Limb (tissue), 2 donors: ENCODE measurements around the gene SPIRE1.
A peak's percentile ranks its signal among the peaks of the same experiment; 100 is the strongest.

Experiments
- DNase-seq, 2 donors: peaks; one replicate each; pipeline ENCODE4 v3.0.0-alpha.2; 2016; ENCODE audit errors: extremely low spot score in 2 of 2

Gene SPIRE1

DNA sequence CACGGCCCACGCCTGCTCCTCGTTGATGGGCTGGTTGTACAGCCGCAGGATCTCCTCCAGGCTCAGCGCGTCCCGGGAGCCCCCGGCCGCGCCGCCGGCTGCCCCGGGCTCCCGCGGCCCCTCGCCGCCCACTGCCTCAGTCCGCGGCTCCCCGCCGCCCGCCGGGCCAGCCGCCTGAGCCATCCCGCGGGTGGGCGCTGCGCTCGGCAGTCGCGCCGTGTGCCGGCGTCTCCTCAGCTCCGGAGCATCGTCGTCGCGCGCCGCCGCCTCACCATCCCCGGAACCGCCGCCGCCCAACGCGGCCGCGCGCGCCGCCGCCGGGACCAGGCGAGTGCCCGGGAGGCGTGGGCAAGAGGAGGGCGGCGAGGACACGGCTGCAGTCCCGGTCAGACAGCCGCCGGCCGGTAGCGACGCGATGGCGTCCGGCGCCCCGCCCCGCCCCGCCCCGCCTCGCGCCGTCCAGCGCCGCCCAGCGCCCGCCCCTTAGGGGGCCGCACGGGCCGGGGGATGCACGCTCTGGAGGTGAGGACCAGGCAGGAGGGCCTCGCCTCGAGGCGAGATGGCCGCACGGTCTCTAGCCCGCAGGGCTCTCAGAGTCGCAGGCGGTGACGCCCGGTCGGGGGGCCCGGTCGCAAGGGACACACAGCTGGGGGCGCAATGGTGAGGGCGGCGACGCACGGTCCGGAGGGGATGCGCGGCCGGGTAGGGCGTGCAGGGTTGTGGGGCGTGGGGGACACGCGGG lies at the start of gene SPIRE1:
SPIRE1 (minus strand) TSS at position 424 of the 742 bp plus-strand sequence; CDS start at position 183, 241 bp downstream.
- peak; percentile 34 to 82 for DNase-seq

DNA sequence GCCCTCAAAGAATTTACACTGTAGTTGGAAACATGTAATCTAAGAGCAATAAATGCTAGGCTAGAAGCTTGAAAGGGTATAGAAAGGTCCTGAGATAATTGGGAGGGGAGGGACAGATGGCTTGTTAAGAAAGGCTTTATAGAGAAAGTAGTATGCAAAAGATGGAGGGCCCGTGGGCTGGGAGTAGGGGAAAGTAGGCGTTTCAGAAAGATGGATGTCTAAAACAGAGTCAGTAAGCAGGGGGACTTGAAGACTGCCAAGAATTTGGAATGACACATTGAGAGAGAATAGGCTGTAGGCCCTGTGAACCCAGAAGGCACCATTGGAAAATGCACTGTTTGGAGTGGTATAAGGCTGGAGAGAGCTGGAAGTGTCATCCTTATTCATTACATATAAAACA lies 45.8 kb upstream of the SPIRE1 start:
- no peak for DNase-seq

DNA sequence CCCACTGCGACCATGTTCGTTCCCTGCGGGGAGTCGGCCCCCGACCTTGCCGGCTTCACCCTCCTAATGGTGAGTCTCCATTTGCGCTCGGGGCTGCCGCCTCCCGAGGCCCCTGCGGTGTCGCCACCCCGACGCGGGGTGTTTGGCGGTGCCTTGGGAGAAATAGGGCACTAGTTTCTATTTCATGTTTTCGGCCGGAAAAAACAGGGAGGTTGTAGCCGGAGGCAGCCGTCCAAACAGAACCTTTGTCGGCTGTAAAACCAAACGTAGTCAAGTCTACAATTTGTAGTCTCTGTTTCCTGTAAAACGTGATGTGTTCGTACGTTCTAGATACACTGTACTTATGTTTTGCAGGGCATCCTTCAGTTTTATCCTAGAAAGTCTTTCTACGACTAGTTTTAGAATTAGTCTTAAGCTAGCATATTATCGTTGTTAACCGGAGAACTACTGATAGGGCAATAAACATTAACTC lies 45.2 kb upstream of the SPIRE1 start:
- peak in 1 of 2 donors; percentile 5 for DNase-seq

DNA sequence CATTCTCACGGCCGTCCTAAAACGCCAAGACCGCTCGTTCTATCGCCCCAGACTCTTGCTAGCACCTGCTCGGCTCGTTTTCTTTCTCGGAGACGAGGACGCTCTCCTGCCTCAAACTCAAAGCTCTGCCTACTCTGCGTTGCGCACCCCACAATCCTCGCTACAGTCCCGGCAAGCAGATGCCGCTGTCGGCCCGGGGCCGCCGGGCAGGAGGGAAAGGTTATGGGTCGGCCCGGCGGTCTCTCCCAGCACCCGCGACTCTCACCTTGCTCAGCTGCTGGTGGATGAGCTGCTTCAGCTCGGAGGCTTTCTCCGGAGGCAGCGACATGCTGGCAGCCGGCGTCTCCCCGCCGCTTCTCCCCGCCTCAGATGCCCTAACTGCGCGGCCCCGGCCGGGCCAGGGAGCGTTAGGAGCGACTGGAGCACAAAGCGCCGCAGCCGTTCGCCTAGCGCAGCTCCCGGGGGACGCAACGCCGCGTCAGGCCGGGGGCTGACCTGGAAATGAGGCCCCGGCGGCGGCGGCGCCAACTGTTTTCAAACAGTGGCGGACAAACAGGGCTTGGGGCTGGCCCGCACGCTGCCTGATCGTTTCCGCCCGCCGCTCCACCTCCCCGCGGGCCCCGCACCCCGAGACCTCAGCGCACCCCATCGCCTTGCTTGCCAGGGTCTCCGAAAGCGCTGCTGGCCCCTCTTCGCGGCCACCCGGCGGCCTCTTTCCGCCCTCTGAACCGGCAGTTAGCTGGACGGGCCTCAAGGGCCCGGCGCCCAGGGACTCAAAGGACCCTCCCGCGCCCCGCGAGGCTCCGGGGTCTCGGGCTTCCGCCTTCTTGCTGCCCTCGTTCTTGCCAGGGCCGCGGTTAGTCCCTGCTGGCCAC lies 44.6 kb upstream of the SPIRE1 start, which contains the start of the genes CEP76 and PSMG2:
CEP76 (minus strand) TSS at position 503 of the 875 bp plus-strand sequence; CDS start at position 328, 175 bp downstream.
PSMG2 (plus strand) TSS at position 822 of the 875 bp plus-strand sequence. CDS start 66 bp downstream, outside the sequence.
- peak; percentile 86 to 93 for DNase-seq

DNA sequence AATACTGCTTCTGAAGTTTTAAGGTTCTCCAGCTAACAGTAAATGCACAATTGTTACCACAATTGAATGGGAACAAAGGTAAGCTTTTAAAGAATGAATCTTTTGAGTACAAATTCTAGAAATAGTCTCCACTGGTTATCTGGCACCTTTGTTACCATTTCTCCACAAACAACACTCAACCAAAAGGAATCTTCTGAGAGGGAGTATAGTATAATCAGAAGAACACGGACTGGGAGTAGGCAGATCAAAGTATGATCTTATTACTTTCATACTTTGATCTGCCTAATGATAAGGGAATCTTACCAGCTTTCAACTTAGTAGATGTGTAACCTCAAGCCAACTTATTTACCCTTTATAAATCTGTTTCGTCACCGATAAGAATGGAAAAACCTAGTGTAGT lies 43.3 kb upstream of the SPIRE1 start:
- DNase-seq, result no peak

DNA sequence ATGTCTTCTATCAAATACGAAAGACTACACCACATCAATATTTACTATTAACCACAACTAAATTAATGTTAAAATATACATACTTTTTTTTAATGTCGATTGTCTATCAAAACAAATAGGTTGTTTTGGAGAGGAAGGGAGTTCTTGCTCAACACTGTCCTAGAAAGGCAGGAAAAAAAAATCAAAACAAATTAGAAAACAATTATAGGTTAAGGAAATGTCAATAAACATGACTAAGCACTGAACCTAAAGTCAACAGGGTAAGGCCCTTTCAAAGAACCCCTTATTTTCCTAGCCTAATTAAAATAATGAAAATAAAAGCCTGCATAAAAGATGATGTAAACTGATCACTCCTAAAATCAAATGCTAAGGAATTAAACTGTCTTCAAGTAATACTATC lies 41.8 kb upstream of the SPIRE1 start:
- no peak for DNase-seq

DNA sequence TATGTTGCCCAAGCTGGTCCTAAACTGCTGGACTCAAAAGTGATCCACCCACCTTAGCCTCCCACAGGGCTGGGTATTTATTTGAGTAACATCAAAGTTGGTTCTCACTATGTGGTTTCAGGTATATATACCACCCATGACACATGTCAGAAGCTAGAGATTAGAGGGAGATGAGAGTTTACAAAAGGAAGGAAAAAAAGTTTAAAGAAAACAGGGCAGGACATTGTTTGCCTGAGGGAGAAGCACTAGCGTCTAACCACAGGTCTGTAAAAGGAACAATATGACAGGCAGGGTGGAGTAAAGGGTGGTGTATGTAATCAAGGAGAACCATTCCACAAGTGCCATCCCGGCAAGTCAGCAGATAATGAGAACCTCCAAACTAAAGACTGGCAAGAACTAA lies 36.1 kb upstream of the SPIRE1 start:
- no peak for DNase-seq

DNA sequence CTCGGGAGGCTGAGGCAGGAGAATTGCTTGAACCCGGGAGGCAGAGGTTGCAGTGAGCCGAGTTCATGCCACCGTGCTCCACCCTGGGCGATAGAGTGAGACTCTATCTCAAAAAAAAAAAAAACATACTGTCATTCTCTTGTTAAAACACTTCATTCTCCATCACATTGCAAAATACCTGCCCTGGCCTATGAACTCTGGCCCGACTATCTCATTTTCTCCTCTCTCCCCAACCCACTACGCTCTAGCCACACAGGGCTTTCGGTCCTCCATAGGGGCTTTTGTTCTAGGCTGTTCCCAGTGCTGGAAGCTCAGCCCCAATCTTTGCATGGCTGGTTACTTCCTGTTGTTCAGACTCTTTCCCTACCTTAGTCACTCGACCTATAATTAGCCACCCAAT lies 34.3 kb upstream of the SPIRE1 start:
- DNase-seq, result no peak

DNA sequence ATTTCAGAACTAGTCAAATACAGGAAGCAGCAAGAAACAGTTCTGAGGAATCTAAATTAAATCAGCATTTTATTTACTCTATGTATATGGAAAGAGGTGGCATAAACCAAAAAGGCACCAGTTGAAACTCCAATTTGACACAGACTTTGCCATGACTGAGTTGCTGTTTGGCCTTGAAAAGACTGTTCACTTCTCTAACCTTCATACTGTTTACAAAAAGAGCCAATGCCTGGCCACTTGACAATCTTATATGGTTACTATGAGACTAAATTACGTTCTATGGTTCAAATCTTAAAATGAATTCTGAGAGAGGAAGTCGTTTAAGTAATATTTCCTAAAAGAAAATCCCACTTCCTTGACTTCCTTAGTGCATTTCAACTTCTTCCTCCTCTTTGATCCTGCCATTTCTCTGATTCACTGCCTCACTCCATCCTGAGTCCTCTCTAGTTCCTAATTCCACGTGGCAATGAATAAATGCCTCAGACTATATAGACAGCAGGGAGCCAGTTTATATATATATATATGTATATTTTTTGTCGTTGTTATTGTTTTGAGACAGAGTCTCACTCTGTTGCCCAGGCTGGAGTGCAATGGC lies 31.4 kb upstream of the SPIRE1 start:
- DNase-seq, result no peak

DNA sequence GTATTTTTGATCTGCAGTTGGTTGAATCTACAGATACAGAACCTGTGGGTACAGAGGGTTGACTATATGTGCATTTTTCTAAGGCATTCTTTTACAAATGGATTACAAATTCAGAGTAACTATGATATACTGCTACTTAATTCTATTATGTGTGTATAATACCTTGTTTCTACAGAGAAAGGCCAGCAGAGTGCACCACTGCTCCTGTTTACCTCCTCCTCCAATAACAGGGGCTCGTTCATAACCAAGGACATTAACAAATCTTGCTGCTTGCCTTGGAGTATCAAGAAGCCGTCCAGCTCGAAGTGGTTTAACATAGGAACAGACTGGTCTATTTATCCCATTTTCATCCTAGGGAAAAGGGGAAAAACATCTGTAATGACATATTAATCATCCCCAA lies 28.2 kb upstream of the SPIRE1 start:
- DNase-seq, result peak in 1 of 2 donors; percentile 4

DNA sequence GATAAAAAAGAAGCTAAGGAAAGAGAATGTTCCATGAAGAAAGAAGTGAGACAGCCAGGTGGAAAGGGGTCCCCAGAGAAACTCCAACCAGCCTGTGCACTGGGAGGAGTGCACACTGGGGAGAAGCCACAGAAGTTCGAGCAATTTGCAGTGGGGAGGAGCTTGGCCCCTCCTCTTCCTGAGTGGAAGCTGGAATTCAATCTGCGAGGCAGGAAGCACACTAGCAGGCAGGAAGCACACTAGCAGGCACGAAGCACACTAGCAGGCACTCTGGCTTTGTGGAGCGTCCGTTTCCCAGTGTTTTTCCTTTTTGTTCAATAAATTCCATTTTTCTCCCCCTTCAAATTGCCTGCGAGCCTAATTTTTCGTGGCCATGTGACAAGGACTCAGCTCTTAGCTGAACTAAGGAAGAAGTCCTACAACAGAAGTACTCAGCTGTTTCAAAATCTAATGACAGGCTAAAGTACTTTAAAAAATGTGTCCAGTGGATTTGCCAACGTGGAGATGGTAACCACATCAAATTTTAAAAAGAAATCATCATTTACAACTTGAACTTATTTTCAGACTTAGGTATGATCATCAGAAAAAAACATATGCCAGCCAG lies 21.4 kb upstream of the SPIRE1 start:
- DNase-seq, result peak; percentile 32 to 41

DNA sequence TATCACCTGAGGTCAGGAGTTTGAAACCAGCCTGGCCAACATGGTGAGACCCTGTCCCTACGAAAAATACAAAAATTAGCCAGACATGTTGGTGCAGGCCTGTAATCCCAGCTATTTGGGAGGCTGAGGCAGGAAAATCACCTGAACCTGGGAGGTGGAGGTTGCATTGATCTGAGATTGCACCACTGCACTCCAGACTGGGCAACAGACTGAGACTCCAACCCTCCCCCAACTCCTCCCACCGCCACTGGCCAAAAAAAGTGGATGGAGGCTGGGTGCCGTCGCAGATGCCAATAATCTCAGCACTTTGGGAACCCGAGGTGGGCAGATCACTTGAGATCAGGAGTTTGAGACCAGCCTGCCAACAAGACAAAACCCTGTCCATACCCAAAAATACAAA lies 10.1 kb upstream of the SPIRE1 start:
- no peak for DNase-seq

DNA sequence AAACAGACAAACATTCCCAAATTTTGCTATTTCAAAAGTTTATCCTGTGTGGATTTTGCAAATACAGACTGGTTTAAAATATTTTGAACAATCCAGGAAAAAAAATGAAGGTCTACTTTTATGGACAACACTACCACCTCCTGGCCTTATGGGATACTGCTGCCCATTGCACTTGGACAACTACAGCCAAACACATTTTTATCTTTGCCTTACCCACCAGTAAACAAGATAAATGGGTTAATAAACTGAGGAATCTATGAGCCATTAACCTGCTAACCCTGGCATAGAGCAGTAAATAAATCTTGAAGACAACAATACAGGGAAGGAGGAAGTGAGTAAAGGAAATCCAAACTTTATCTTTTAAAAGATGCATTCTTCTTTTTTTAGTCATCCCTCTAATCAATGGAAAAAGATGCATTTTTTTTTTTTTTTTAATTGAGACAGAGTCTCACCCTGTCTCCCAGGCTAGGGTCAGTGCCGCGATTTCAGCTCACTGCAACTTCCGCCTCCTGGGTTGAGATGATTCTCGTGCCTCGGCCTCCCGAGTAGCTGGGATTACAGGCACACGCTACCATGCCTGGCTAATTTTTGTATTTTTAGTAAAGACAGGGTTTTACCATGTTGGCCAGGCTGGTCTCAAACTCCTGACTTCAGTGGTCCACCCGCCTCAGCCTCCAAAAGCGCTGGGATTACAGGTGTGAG lies 2.1 kb upstream of the SPIRE1 start:
- DNase-seq, result peak; percentile 53 to 79

DNA sequence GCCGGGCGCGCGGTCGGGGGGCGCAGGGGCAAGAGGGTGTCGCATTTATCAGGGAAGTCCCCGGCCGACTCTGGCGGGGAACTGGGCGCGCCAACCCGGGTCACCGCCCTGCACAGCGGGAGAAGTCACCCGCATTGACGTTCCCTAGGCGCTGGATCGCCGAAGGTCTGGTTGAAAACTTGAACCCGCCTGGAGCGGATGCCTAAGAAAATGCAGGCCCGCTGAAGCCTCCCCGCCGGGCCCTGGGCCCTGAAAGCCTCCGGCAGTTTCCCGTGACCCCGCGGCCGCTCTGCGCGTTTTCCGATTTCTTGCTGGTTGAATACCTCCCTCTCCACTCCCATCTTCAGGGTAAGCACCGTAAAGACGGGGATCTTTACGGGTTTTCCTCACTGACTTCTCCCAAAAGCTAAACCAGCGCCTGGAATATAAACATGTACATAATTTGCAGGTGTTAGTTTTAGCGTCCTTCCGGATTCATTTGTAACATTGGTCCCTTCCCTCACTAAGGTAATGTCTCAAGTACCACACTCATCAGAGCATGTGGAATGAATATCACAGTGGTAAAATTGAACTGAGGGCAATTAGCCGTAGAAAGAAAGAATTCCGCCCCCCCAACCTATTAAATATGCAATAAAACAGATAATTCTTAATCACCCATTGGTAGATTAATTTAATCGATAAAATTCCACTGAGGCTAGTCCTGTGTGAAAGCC lies 675 bp upstream of the SPIRE1 start:
- no peak for DNase-seq

DNA sequence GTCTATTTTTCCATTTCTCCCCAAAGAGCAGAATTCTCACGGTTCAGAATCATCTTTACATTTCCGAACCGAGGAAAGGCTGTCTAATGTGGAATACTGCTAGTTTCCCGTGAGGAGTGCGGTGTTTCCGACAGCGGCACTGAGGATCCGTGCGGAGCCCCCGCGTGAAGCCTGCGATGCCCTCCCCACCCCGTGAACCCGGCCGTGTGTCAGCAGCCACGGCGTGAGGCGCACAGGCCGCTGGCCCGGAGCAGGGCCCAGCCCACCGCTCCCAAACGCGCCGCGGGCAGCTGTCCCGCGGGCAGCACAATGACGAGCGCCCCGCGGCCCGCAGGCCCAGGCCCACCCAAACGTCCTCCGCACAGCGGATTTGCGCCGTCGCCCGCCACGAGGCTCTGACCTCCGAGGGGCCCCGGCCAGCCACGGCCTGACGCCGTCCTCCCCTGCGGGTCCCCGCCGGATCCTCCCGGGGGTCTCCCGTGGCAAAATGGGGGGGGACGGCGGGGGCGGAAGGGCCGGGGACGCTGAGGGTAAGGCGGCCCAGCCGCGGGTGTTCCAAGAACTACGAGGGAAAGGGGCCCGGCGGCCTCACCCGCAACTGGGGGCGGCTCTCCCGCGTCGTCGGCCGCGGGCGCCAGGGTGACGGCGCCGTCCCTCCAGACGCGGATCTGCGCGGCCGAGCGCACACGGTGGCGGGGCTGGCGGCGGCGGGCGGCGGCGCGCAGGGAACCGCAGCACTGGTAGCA lies 796 bp downstream of the SPIRE1 start:
- DNase-seq, result peak in 1 of 2 donors; percentile 76

DNA sequence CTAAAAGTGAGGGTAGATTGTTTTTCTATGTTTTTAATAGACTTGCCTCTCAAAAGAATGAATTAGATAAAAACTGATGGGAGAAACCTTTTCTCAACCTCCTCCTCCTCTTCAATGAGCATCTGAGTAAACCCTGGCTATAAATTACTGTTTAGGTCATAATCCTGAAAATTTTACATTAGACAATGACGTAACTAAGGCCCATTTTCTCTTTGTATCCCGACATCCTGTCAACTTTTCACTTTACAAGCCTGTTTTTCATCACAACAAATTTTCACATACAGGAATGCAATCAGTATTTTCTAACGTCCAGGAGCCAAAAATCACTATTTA lies 1.3 kb downstream of the SPIRE1 start:
- DNase-seq, result peak in 1 of 2 donors; percentile 18

DNA sequence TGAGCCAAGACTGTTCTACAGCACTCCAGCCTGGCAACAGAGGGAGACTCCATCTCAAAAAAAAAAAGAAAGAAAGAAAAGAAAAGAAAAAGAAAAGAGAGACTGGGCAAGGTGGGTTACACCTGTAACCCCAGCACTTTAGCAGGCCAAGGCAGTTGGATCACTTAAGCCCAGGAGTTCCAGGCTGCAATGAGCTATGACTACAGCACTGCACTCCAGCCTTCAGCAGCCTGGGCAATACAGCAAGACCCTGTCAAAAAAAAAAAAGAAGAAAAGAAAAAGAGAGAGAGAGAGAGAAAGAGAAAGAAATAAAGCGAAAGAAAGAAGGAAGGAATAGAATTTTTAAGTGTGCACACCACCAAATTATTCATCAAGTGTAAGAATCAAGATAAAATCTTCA lies 2.9 kb downstream of the SPIRE1 start:
- DNase-seq, result no peak

DNA sequence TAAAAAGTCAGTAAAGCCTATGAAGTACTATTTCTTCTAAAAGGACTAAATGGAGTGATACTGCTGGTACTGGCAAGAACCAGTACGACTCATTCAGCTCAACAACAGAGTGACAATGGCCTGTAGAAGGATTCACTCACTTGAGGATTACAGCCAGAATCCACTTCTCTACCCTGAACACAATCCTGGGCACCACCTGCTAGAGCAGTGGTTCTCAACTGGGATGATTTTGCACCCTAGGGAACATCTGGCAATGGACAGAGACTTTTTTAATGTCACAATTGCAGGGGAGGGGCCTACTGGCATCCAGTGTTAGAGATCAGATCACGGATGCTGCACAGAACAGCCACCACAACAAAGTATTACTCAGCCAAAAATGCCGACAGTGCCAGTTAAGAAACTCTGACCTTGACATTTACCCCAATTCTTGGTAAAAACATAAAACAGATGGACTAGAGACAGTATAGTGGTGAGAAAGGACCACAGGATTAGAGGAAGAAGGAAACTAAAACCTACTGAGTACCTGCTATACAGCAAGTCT lies 5.0 kb downstream of the SPIRE1 start:
- DNase-seq, result no peak

DNA sequence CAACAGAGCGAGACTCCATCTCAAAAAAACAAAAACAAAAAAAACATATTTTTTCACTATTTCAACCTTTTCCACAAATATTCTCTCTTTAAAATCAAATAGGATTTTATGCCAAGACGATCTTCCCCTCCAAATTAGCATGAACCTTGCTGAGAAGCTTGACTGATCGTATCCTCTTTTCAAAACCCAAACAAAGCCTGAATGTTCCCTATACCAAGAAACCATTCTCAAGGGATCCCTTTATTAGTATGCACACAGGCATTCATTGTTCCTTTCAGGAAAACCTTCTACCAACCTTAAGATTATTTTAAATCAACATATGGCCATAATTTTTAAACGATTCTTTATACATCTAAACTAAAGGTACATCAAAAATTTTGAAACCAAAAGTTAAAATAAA lies 6.3 kb downstream of the SPIRE1 start:
- DNase-seq, result no peak
